Measurements from ENCODE around the gene DYNC2I2.

GRCh38 chr9:128636556-128637530 lies 19.8 kb downstream of the DYNC2I2 start:
- TF ChIP-seq, protein P1, sequence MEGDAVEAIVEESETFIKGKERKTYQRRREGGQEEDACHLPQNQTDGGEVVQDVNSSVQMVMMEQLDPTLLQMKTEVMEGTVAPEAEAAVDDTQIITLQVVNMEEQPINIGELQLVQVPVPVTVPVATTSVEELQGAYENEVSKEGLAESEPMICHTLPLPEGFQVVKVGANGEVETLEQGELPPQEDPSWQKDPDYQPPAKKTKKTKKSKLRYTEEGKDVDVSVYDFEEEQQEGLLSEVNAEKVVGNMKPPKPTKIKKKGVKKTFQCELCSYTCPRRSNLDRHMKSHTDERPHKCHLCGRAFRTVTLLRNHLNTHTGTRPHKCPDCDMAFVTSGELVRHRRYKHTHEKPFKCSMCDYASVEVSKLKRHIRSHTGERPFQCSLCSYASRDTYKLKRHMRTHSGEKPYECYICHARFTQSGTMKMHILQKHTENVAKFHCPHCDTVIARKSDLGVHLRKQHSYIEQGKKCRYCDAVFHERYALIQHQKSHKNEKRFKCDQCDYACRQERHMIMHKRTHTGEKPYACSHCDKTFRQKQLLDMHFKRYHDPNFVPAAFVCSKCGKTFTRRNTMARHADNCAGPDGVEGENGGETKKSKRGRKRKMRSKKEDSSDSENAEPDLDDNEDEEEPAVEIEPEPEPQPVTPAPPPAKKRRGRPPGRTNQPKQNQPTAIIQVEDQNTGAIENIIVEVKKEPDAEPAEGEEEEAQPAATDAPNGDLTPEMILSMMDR (IDR thresholded peaks at IDR 0.05; ENCODE audit: low read depth, low read length, missing input control), result no peak
- TF ChIP-seq MAX (IDR thresholded peaks at IDR 0.05), result no peak
- TF ChIP-seq GABPA (IDR thresholded peaks at IDR 0.05 in 1 of 2, conservative IDR thresholded peaks at IDR 0.05 in 1 of 2), result no peak
- TF ChIP-seq TAF1 (conservative IDR thresholded peaks at IDR 0.05), result no peak
- no peak for TF ChIP-seq ZBTB33 (IDR thresholded peaks at IDR 0.05)
- TF ChIP-seq JUND (IDR thresholded peaks at IDR 0.05), result no peak
- TF ChIP-seq FOXA1 (IDR thresholded peaks at IDR 0.05), result no peak
- TF ChIP-seq, protein P2, sequence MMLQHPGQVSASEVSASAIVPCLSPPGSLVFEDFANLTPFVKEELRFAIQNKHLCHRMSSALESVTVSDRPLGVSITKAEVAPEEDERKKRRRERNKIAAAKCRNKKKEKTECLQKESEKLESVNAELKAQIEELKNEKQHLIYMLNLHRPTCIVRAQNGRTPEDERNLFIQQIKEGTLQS (IDR thresholded peaks at IDR 0.05), result no peak
- no peak for TF ChIP-seq SP1 (IDR thresholded peaks at IDR 0.05)
- no peak for TF ChIP-seq RAD21 (IDR thresholded peaks at IDR 0.05)
- TF ChIP-seq YY1 (IDR thresholded peaks at IDR 0.05), result no peak
- no peak for TF ChIP-seq HNF4G (IDR thresholded peaks at IDR 0.05)
- TF ChIP-seq REST (IDR thresholded peaks at IDR 0.05), result no peak
- no peak for TF ChIP-seq RXRA (IDR thresholded peaks at IDR 0.05)
